HepG2 (cell line): ENCODE data around the gene OR13C2.
"Not testable (repeated sequence)": the region's sequence is repeated elsewhere in the genome, so short reads cannot be mapped to it uniquely, and the experiment has no call there.

Experiments
- KLF16 ChIP-seq, 2 experiments: sonication (generic) in 1 of 2; formaldehyde crosslinking in 1 of 2; IDR thresholded peaks; 2 replicates each; pipeline versions ENCODE4 v1.6.1 to v1.8.0; 2016 to 2023; ENCODE audit warnings: missing genetic modification reagents in 2 of 2, missing compliant biosample characterization in 1 of 2
- POLR2AphosphoS5 ChIP-seq: IDR thresholded peaks from 2 replicates; pipeline ENCODE4 v1.6.1; 2012; ENCODE audit warnings: low read depth, low read length
- RFX5 ChIP-seq: IDR thresholded peaks from 2 replicates; pipeline ENCODE4 v1.6.1; 2011; ENCODE audit warnings: low read depth, low read length, improper control_type of control experiment
- ZNF136 ChIP-seq: sonication (generic); formaldehyde crosslinking; IDR thresholded peaks from 2 replicates; pipeline ENCODE4 v1.8.1; 2022; ENCODE audit warnings: low read depth, mild to moderate bottlenecking, moderate library complexity, missing genetic modification reagents
- ZNF674 ChIP-seq: sonication (generic); formaldehyde crosslinking; IDR thresholded peaks from 2 replicates; pipeline ENCODE4 v1.5.0; 2020; ENCODE audit warnings: low read depth, mild to moderate bottlenecking, missing genetic modification reagents
- ZNF772 ChIP-seq: sonication (generic); formaldehyde crosslinking; IDR thresholded peaks from 2 replicates; pipeline ENCODE4 v1.5.0; 2020; ENCODE audit warnings: mild to moderate bottlenecking, missing genetic modification reagents
- TF ChIP-seq, protein P1 (sequence below): sonication (generic); formaldehyde crosslinking; IDR thresholded peaks from 2 replicates; pipeline ENCODE4 v1.4.0; 2020; ENCODE audit warnings: low read depth, mild to moderate bottlenecking, missing genetic modification reagents
- TF ChIP-seq, protein P2 (sequence below): IDR thresholded peaks from 2 replicates; pipeline ENCODE4 v1.6.1; 2012; ENCODE audit warnings: inconsistent platforms
- TF ChIP-seq, protein P3 (sequence below): sonication (generic); formaldehyde crosslinking; IDR thresholded peaks from 2 replicates; pipeline ENCODE4 v1.5.1; 2020; ENCODE audit warnings: mild to moderate bottlenecking, moderate library complexity, missing genetic modification reagents
- TF ChIP-seq, protein P4 (sequence below): sonication (generic); formaldehyde crosslinking; IDR thresholded peaks from 2 replicates; pipeline ENCODE4 v1.5.0; 2020; ENCODE audit warnings: mild to moderate bottlenecking, missing genetic modification reagents, borderline replicate concordance
- TF ChIP-seq, protein P5 (sequence below): sonication (generic); formaldehyde crosslinking; IDR thresholded peaks from 2 replicates; pipeline ENCODE4 v1.5.0; 2020; ENCODE audit warnings: mild to moderate bottlenecking, missing genetic modification reagents, moderate library complexity

DNA sequence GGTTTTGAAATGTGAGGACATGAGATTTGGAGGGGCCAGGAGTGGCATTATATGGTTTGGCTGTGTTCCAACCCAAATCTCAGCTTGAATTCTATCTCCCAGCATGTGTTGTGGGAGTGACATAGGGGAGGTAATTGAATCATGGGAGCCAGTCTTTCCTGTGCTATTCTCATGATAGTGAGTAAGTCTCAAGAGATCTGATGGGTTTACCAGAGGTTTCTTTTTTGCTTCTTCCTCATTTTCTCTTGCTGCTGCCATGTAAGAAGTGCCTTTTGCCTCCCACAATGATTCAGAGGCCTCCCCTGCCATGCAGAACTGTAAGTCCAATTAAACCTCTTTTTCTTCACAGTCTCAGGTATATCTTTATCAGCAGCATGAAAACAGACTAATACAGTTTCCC is 20.5 kb upstream of the OR13C2 start:
- not testable (repeated sequence) for TF ChIP-seq RFX5; KLF16 (CRISPR knock-in tag; IDR thresholded peaks at IDR 0.05); POLR2AphosphoS5; ZNF772 (CRISPR knock-in tag); ZNF674 (CRISPR knock-in tag); ZNF136 (CRISPR knock-in tag)
- TF ChIP-seq, protein P1, sequence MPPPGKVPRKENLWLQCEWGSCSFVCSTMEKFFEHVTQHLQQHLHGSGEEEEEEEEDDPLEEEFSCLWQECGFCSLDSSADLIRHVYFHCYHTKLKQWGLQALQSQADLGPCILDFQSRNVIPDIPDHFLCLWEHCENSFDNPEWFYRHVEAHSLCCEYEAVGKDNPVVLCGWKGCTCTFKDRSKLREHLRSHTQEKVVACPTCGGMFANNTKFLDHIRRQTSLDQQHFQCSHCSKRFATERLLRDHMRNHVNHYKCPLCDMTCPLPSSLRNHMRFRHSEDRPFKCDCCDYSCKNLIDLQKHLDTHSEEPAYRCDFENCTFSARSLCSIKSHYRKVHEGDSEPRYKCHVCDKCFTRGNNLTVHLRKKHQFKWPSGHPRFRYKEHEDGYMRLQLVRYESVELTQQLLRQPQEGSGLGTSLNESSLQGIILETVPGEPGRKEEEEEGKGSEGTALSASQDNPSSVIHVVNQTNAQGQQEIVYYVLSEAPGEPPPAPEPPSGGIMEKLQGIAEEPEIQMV (CRISPR knock-in tag): not testable (repeated sequence)
- TF ChIP-seq, protein P2, sequence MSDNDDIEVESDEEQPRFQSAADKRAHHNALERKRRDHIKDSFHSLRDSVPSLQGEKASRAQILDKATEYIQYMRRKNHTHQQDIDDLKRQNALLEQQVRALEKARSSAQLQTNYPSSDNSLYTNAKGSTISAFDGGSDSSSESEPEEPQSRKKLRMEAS: not testable (repeated sequence)
- TF ChIP-seq, protein P3, sequence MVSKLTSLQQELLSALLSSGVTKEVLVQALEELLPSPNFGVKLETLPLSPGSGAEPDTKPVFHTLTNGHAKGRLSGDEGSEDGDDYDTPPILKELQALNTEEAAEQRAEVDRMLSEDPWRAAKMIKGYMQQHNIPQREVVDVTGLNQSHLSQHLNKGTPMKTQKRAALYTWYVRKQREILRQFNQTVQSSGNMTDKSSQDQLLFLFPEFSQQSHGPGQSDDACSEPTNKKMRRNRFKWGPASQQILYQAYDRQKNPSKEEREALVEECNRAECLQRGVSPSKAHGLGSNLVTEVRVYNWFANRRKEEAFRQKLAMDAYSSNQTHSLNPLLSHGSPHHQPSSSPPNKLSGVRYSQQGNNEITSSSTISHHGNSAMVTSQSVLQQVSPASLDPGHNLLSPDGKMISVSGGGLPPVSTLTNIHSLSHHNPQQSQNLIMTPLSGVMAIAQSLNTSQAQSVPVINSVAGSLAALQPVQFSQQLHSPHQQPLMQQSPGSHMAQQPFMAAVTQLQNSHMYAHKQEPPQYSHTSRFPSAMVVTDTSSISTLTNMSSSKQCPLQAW (CRISPR knock-in tag): not testable (repeated sequence)
- TF ChIP-seq, protein P4, sequence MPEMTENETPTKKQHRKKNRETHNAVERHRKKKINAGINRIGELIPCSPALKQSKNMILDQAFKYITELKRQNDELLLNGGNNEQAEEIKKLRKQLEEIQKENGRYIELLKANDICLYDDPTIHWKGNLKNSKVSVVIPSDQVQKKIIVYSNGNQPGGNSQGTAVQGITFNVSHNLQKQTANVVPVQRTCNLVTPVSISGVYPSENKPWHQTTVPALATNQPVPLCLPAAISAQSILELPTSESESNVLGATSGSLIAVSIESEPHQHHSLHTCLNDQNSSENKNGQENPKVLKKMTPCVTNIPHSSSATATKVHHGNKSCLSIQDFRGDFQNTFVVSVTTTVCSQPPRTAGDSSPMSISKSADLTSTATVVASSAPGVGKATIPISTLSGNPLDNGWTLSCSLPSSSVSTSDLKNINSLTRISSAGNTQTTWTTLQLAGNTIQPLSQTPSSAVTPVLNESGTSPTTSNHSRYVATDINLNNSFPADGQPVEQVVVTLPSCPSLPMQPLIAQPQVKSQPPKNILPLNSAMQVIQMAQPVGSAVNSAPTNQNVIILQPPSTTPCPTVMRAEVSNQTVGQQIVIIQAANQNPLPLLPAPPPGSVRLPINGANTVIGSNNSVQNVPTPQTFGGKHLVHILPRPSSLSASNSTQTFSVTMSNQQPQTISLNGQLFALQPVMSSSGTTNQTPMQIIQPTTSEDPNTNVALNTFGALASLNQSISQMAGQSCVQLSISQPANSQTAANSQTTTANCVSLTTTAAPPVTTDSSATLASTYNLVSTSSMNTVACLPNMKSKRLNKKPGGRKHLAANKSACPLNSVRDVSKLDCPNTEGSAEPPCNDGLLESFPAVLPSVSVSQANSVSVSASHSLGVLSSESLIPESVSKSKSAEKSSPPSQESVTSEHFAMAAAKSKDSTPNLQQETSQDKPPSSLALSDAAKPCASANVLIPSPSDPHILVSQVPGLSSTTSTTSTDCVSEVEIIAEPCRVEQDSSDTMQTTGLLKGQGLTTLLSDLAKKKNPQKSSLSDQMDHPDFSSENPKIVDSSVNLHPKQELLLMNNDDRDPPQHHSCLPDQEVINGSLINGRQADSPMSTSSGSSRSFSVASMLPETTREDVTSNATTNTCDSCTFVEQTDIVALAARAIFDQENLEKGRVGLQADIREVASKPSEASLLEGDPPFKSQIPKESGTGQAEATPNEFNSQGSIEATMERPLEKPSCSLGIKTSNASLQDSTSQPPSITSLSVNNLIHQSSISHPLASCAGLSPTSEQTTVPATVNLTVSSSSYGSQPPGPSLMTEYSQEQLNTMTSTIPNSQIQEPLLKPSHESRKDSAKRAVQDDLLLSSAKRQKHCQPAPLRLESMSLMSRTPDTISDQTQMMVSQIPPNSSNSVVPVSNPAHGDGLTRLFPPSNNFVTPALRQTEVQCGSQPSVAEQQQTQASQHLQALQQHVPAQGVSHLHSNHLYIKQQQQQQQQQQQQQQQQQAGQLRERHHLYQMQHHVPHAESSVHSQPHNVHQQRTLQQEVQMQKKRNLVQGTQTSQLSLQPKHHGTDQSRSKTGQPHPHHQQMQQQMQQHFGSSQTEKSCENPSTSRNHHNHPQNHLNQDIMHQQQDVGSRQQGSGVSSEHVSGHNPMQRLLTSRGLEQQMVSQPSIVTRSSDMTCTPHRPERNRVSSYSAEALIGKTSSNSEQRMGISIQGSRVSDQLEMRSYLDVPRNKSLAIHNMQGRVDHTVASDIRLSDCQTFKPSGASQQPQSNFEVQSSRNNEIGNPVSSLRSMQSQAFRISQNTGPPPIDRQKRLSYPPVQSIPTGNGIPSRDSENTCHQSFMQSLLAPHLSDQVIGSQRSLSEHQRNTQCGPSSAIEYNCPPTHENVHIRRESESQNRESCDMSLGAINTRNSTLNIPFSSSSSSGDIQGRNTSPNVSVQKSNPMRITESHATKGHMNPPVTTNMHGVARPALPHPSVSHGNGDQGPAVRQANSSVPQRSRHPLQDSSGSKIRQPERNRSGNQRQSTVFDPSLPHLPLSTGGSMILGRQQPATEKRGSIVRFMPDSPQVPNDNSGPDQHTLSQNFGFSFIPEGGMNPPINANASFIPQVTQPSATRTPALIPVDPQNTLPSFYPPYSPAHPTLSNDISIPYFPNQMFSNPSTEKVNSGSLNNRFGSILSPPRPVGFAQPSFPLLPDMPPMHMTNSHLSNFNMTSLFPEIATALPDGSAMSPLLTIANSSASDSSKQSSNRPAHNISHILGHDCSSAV (CRISPR knock-in tag): not testable (repeated sequence)
- TF ChIP-seq, protein P5, sequence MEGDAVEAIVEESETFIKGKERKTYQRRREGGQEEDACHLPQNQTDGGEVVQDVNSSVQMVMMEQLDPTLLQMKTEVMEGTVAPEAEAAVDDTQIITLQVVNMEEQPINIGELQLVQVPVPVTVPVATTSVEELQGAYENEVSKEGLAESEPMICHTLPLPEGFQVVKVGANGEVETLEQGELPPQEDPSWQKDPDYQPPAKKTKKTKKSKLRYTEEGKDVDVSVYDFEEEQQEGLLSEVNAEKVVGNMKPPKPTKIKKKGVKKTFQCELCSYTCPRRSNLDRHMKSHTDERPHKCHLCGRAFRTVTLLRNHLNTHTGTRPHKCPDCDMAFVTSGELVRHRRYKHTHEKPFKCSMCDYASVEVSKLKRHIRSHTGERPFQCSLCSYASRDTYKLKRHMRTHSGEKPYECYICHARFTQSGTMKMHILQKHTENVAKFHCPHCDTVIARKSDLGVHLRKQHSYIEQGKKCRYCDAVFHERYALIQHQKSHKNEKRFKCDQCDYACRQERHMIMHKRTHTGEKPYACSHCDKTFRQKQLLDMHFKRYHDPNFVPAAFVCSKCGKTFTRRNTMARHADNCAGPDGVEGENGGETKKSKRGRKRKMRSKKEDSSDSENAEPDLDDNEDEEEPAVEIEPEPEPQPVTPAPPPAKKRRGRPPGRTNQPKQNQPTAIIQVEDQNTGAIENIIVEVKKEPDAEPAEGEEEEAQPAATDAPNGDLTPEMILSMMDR (CRISPR knock-in tag): not testable (repeated sequence)
